HG03108 (cell line): Measurements from ENCODE around the gene TMEM54.
"Not testable (repeated sequence)": the region's sequence is repeated elsewhere in the genome, so short reads cannot be mapped to it uniquely, and the experiment has no call there.

Experiments
- ATAC-seq: cut with Tn5 transposase; IDR thresholded peaks from one replicate; pipeline ENCODE4 v1.9.1; 2021; ENCODE audit warnings: moderate library complexity; ENCODE audit not compliant: unreplicated experiment

The TMEM54 gene

DNA sequence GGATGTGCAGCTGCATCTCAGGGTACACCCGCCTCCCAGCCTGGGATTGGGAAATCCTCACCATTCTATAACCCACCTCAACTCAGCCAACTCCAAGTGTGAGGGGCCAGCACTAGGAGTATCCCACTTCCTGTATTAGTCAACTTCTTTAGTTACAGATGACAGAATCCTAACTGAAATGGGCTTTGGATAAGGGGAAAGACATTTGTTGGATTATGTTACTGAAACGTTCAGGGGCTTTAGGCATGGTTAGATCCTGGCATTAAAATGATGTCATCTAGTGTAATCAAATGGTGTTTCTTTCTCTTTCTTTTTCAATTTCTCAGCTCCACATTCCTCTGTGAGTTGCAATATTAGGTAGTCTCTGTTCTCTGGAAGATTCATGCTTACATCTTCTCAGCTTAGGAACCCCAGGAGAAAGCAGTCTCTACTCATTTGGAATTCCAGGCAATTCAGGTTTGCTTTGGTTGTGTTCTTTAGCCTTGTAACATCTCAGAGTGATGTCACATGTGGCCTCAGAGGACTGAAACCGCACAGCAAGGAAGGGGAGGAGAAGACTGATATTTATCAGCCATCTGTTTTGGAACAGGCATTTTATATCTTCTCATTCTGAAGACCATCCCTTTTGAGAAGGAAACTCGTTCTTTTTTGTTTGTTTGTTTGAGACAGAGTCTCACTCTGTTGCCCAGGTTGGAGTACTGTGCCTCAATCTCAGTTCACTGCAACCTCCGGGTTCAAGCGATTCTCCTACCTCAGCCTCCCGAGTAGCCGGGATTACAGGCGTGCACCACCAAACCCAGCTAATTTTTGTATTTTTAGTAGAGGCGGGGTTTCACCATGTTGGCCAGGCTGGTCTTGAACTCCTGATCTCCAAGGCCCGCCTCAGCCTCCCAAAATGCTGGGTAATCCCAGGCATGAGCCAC lies 18.9 kb upstream of the TMEM54 start:
- ATAC-seq = no peak

- ATAC-seq = no peak
Observed at GRCh38 chr1:32918179-32918578, 17.0 kb upstream of the TMEM54 start.

DNA sequence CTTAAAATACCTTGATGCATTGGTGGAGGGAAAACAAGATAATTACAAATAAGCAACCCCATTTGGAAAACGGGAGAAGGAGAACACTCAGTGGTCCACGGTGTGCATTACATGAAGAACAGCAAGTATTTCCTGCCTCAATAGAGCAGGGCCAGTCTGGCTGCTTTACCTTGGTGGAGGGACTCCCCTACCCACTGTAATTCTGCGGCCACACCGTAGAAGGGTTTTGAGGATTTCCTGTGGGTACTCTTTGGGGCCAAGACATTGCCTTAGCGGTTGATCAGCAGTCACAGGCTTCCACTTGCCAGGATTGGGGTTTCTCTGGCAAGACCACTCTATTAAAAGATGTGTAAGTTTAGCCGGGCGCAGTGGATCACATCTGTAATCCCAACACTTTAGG lies 16.3 kb upstream of the TMEM54 start:
- no peak for ATAC-seq

DNA sequence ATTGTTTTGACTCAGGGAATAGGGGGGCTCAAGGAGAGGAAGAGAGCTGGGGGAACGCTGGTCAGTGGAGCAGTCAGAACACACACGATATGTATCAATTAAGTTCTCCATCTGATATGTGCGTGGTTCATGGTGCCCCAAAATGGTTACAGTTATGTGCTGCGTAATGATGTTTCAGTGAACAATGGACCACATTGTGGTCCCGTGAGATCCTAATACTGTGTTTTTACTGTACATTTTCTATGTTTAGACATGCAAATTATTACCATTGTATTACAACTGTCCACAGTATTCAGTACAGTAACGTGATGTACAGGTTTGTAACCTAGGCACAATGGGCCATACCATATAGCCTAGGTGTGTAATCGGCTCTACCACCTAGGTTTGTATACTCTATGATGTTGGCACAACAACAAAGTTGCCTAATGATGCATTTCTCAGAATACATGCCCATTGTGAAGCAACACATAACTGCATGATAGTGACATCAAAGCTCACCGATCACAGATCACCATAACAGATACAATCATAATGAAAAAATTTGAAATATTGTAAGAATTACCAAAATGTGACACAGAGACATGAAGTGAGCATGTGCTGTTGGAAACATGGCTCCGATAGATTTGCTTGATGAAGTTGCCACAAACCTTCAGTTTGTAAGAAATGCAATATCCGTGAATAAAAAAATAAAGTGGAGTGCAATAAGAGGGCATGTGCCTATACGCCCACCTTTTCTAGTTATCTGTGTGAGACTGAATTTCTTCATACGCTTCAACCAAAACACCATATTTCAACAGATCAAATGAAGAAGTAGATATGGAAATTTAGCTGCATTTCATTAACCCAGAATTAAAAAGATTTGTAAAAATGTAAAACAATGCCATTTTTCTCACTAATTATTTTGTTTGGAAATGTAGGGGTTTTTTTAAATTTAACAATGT lies 14.8 kb upstream of the TMEM54 start:
- no peak for ATAC-seq

DNA sequence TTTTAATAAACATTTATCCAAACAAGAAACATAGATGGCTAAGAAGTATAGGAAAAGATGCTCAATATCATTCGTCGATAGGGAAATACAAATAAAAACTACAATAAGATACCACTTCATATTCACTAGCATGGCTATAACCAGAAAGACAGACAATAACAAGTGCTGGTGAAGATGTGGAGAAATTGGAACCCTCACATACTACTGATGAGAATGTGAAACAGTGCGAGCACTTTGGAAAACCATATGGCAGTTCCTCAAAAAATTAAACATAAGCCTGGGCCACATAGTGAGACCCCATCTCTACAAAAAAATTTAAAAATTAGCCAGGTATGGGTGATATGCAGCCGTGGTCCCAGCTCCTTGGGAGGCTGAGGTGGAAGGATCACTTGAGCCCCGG lies 9.1 kb upstream of the TMEM54 start:
- no peak for ATAC-seq

DNA sequence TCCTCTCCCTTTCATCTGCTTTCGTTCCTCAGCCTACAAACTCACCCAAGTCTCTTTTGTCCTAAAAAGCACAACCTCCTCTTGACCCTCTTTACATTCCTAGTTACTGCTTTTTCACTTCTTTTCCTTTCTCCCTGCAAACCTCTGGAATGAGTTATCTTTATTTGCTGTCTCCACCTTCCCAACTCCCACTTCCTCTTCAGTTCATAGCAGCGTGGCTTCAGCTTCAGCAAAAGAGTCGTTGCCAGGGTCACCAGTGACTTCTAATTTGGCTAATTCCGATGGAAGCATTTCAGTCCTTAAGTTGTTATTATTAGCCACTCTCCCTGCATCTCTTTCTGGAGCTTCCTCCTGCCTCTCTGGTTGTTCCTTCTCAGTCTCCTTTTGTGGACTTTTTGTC lies 6.2 kb upstream of the TMEM54 start:
- no peak for ATAC-seq

DNA sequence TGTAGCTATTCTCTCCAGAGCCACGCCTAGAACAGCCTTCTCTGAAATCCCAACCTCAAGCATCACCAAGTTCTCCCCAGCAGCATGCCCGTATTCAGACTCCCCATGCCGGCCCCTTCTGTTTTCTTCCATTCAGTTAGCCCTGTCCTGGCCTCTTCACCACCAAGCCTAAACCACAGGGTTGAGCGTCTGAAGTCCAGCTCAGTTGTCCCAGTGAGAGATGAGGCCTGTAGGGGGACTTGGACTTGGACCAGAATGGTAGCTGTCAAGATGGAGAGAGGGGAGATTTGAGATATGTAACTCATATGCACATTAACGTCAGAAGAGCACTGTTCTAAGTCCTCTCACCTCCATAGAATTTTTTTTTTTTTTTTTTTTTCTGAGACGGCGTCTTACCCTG lies 5.5 kb upstream of the TMEM54 start:
- no peak for ATAC-seq

DNA sequence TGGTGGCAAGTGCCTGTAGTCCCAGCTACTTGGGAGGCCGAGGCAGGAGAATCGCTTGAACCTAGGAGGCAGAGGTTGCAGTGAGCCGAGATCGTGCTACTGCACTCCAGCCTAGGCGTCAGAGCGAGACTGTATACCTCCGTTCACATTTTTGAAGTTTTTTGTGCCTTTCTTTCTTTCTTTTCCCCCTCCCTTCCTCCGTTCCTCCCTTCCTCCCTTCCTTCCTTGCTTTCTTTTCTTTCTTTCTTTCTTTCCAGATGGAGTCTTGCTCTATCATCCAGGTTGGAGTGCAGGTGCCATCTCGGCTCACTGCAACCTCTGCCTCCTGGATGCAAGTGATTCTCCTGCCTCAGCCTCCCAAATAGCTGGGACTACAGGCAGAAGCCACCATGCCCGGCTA lies 4.4 kb upstream of the TMEM54 start:
- ATAC-seq = not testable (repeated sequence)

DNA sequence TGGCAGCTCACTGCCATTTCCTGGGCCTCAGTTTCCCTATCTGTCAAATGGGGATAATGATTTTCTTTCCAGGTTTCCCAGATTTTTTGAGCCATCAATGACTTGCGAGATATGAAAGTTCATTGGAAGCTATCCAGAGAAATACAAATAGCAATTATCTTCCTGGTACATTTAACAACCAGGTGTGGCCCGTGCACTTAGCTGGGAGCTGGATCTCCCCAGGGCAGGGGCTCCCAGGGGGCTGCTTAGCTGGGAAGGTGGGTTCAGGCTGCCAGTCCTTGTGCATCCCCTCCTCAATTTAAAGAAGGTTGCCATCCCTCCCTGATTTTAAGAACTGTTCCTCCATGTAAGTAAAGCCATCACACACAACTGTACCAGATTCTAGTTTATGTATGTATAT lies 3.6 kb upstream of the TMEM54 start:
- no peak for ATAC-seq

DNA sequence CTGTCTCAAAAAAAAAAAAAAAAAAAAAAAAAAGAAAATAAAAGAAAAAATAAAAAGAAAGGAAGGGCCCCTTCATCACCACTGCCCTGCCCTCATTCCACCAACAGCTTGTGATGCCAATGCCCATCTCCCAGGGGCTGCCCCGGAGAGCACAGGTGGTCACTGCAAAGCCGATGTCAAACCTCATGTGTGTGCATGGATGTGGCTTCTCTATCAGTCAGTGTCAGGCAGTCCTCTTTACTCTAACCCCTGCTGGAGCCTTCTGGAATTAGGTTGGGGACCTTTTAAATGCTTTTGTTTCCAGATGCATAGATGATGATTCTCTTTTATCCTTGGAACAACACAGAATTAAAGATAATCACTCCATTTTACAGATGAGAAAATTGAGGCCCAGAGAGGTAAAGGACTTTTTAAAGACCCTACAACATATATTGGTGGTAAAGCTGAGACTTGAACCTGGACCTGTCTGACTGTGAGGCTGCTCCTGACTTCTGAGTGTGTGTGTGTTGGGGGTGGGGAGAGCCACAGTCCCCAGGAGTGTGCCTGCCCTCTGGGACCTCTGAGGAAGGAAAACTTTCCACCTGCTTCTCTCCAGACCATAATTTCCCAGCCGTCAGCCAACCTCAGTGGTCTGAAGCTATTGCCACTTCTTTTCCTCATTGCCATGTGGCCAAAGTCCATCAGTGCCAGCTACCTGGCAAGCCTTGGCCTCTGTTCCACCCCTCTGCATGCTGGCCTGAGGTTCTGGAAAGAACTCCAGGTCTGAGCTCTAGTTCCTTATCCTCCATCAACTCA lies 3.0 kb upstream of the TMEM54 start:
- no peak for ATAC-seq

GRCh38 chr1:32902535-32902920 lies 1.3 kb upstream of the TMEM54 start:
- no peak for ATAC-seq

GRCh38 chr1:32901823-32902534 lies 790 bp upstream of the TMEM54 start:
- ATAC-seq = no peak

DNA sequence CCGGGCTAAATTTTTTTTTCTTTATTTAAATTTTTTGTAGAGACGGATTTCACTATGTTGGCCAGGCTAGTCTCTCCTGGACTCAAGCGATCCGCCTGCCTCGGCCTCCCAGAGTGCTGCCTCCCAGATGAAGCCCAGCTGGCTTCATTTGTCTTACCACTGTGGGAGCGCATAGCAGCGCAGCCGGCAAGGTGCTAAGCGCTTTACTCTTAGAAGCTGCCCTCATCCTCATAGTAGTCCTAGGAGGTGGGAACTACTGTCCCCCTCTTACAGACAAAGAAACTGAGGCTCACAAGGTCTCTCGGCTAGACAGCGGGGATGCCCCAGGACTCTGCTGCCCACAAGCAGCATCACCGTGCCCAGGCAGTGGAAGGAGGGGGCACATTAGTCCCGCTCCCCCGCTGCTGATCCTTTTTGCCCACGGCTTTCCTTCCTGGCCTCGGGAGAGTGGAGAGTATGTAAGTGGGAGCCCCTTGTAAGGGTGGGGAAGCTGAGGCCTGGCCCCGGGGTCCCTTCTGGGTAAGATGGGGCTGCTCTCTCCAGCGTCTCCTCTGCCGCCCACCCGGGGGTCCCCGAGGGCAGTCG lies 726 bp downstream of the TMEM54 start:
- ATAC-seq = no peak

GRCh38 chr1:32899586-32900296 lies 1.4 kb downstream of the TMEM54 start:
- no peak for ATAC-seq

GRCh38 chr1:32898958-32899357 lies 2.2 kb downstream of the TMEM54 start:
- ATAC-seq = no peak

- ATAC-seq = no peak
Observed at GRCh38 chr1:32898056-32898455, 3.1 kb downstream of the TMEM54 start.

GRCh38 chr1:32897082-32898049 lies 3.8 kb downstream of the TMEM54 start:
- ATAC-seq = no peak

DNA sequence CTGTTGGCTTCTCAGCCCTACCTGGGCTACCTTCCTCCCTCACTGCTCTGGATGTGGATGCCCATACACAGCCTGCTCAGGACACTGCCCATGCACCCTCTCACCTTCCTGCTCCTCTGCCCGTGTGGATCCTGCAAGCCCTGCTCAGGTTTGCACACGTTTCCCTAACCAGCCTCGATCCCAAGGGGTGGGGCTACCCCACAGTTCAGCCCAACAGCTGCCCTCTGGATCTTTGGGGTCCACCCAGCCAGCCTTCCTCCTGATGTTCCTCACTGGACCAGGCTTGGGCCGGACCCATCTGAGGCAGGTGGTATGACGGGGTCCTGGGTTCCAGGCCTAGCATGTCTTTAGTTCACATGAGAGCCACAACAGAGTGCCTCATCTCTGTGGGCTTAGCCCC lies 4.7 kb downstream of the TMEM54 start:
- no peak for ATAC-seq
